Measurements from ENCODE around the gene KRT15. TPM values are rescaled to one million over a fixed set of nuclear protein-coding genes. Genes with fewer than 3 reads are reported as not detected.

KRT15 gene
- total and polyA plus RNA-seq, 10 of the 15 experiments (the other 5 are each of a cell fraction or from before 2014, with no cell fraction given), result 0.06 to 0.17 TPM; not detected in 8

GRCh38 chr17:41504246-41504977, 14.3 kb downstream of the KRT15 start:
- ChIA-PET CTCF (no interaction called here), SMC1A (ENCODE audit: uncharacterized antibody, unreplicated experiment) (no interaction called here), POLR2A (no interaction called here), RAD21 (ENCODE audit: unreplicated experiment) (no interaction called here)
- Histone ChIP-seq H3K4me2 (ENCODE audit: control insufficient read depth, insufficient read depth) (no peak overlapping the region), H3K79me2 (ENCODE audit: control insufficient read depth, insufficient read depth, low read length) (no peaks in the 10 kb centered on the region), H3K9ac (ENCODE audit: control insufficient read depth, insufficient read depth, low read length) (no peak overlapping the region), H2AFZ (ENCODE audit: control insufficient read depth, low read depth, low read length) (no peak overlapping the region), H3K27me3 (replicated peaks in 1 of 2; ENCODE audit: control insufficient read depth in 2 of 2, insufficient read depth in 2 of 2, low read length in 1 of 2) (peaks cover 0 to 4% of the 10 kb centered on the region in 2 experiments; a peak in 2 of 4 replicates), H3K4me1 (ENCODE audit: control insufficient read depth, insufficient read depth, low read length) (no peaks in the 10 kb centered on the region), H3K4me3 (no peak overlapping the region), H3K36me3 (ENCODE audit: control insufficient read depth in 2 of 2, insufficient read depth in 2 of 2, low read length in 1 of 2) (no peaks in the 10 kb centered on the region), H3K27ac (ENCODE audit: control insufficient read depth, insufficient read depth) (no peak overlapping the region), H3K9me3 (replicated peaks; ENCODE audit: control insufficient read depth, insufficient read depth, low read length) (no peaks in the 10 kb centered on the region), H4K20me1 (ENCODE audit: control insufficient read depth, insufficient read depth) (no peaks in the 10 kb centered on the region)
- ATAC-seq (no peak), FAIRE-seq (no peak), DNase-seq (ENCODE audit: low read depth, low spot score) (no peak)
- in situ Hi-C loops (cut with MboI), result no loop called here
- no TSS peak for BruUV-seq (replicated peaks)
- no peak for TF ChIP-seq RBBP5 (conservative IDR thresholded peaks at IDR 0.05)
- intact Hi-C loops (cut with micrococcal nuclease; ENCODE audit: unreplicated experiment), result no loop called here
- WGBS (ENCODE audit: insufficient coverage, insufficient replicate concordance, low lambda C conversion rate, missing lambda C conversion rate), result 9% methylated on average over 8 of the region's 8 CpGs

- SMC1A ChIA-PET (ENCODE audit: uncharacterized antibody, unreplicated experiment), result no interaction called here
- intact Hi-C loops (cut with micrococcal nuclease; ENCODE audit: unreplicated experiment) (no loop called here), in situ Hi-C loops (cut with MboI) (no loop called here)
- Histone ChIP-seq H3K4me2 (ENCODE audit: control insufficient read depth, insufficient read depth) (no peak overlapping the region), H3K4me1 (ENCODE audit: control insufficient read depth, insufficient read depth, low read length) (no peaks in the 10 kb centered on the region), H3K9me3 (replicated peaks; ENCODE audit: control insufficient read depth, insufficient read depth, low read length) (no peaks in the 10 kb centered on the region), H4K20me1 (ENCODE audit: control insufficient read depth, insufficient read depth) (no peaks in the 10 kb centered on the region), H3K4me3 (no peak overlapping the region), H3K36me3 (ENCODE audit: control insufficient read depth in 2 of 2, insufficient read depth in 2 of 2, low read length in 1 of 2) (no peaks in the 10 kb centered on the region), H3K9ac (ENCODE audit: control insufficient read depth, insufficient read depth, low read length) (no peak overlapping the region), H3K27ac (ENCODE audit: control insufficient read depth, insufficient read depth) (no peak overlapping the region), H3K79me2 (ENCODE audit: control insufficient read depth, insufficient read depth, low read length) (no peaks in the 10 kb centered on the region), H3K27me3 (replicated peaks in 1 of 2; ENCODE audit: control insufficient read depth in 2 of 2, insufficient read depth in 2 of 2, low read length in 1 of 2) (peaks cover 0 to 4% of the 10 kb centered on the region in 2 experiments; a peak in 2 of 4 replicates), H2AFZ (ENCODE audit: control insufficient read depth, low read depth, low read length) (no peak overlapping the region)
- no peak for TF ChIP-seq BHLHE40 (IDR thresholded peaks at IDR 0.05; ENCODE audit: borderline replicate concordance in 1 of 2, low read depth in 2 of 2, low read length in 1 of 2)
- no peak for TF ChIP-seq CBFB (IDR thresholded peaks at IDR 0.05; ENCODE audit: low read depth)
- TF ChIP-seq IKZF1 (conservative IDR thresholded peaks at IDR 0.05), result no peak
- TF ChIP-seq, protein P1, sequence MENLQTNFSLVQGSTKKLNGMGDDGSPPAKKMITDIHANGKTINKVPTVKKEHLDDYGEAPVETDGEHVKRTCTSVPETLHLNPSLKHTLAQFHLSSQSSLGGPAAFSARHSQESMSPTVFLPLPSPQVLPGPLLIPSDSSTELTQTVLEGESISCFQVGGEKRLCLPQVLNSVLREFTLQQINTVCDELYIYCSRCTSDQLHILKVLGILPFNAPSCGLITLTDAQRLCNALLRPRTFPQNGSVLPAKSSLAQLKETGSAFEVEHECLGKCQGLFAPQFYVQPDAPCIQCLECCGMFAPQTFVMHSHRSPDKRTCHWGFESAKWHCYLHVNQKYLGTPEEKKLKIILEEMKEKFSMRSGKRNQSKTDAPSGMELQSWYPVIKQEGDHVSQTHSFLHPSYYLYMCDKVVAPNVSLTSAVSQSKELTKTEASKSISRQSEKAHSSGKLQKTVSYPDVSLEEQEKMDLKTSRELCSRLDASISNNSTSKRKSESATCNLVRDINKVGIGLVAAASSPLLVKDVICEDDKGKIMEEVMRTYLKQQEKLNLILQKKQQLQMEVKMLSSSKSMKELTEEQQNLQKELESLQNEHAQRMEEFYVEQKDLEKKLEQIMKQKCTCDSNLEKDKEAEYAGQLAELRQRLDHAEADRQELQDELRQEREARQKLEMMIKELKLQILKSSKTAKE (IDR thresholded peaks at IDR 0.05; ENCODE audit: low read depth, poor library complexity, severe bottlenecking), result no peak
- DNase-seq (ENCODE audit: low read depth, low spot score), result no peak
- no peak for ATAC-seq
- no TSS peak for BruUV-seq (replicated peaks)
- FAIRE-seq, result no peak
- POLR2A ChIA-PET, result no interaction called here
- 15% methylated on average over 9 of the region's 9 CpGs for WGBS (ENCODE audit: insufficient coverage, insufficient replicate concordance, low lambda C conversion rate, missing lambda C conversion rate)
- CTCF ChIA-PET, result interaction anchor here (1.9 kb wide), 1 partner anchor 16 kb away, joined by 5 read pairs; no protein-coding TSS in a partner anchor
- RAD21 ChIA-PET (ENCODE audit: unreplicated experiment), result no interaction called here
Measured at GRCh38 chr17:41503202-41503601, 15.5 kb downstream of the KRT15 start.

Measured in GM12878 (cell line).